ENCODE data around the gene IFNA4.
A peak's percentile ranks its signal among the peaks of the same experiment; 100 is the strongest.
"Not testable (repeated sequence)": the region's sequence is repeated elsewhere in the genome, so short reads cannot be mapped to it uniquely, and the experiment has no call there.

Gene IFNA4

DNA sequence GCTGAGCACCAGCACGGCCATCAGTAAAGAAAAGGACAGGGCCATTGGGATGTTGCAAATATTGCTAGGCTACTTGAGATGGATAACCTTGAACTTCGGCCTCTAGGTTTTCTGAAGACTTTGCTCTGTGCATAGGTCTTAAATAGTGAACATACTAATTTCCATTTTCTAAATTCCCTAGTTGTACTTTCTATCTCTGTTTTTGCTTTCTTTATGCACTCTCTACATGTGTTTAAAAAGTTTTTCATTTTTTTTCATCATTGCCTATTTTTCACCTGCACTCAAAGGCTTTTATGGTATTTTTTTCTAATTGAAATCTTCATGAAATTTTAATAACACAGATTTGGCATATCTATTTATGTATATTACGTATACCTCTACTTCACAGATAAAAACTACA lies at the start of gene IFNA4:
Gene IFNA4 (minus strand): TSS at position 101 of the 400 bp plus-strand sequence. CDS start 56 bp downstream, at position 45.
- not testable (repeated sequence) for H3K4me3 Mint-ChIP-seq; H3K27ac Mint-ChIP-seq; H3K9me3 Mint-ChIP-seq; H3K27me3 Mint-ChIP-seq; H3K4me1 Mint-ChIP-seq (ENCODE audit: low read depth); H3K36me3 Mint-ChIP-seq (ENCODE audit: low read depth)

DNA sequence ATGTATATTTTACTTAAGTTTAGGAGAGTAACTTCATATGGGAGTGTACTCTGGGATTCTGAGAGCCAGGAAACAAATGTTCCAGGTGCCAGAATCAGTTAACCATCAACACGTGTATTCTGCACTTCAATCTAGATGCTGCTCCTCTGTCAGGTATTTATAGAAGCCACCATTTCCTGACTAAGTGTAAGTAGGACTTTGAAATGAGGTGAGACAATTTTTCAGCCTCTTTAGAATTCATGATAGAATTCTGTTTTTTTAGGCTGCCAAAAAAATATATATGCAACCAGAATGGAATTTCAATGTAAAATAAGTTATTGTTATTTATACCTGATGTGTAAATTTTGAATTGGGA lies 49.0 kb upstream of the IFNA4 start:
- not testable (repeated sequence) for H3K4me3 Mint-ChIP-seq

DNA sequence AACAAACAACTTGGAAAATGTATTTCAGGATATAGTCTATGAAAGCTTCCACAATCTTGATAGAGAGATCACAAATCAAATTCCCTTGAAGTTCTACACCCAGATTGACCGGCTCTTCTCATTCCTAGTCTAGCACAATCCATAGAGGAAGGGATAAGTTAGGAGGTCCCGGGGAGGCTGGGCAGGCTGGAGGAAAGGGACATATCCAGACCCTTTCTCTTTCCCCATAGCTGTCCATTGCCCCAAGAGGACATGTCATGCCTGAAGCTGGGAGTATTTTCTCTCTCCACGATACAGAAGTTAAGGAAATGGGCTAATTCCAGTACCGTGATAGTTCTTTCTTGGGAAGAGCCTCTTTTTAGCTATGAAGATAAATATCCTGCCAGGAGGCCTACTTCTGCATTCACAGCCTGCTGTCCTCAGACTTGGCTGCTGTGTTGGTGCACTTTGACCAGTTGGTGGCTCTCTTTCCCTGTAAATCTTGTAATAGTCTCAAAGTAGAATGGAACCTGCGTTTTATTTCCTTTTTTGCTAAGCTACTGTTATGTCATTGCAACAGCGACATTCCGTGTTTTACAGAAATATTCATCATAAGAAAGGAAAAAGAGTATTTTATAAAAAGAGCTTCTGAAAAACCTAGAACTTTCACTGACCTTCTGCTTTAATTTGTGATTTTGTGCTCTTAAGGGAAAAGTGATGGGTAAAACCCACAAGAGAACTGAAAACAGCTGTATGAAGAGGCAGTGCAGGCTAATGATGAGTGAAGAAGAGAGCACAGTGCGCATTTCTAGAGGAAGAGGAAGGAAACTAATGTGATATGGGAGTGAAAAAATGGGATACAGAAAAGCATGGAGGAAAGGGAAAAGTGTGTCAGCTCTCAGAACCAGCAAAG lies 48.3 kb upstream of the IFNA4 start:
- H3K27me3 Mint-ChIP-seq; H3K36me3 Mint-ChIP-seq (ENCODE audit: low read depth); H3K9me3 Mint-ChIP-seq; H3K27ac Mint-ChIP-seq: not testable (repeated sequence)
- Mint-ChIP-seq H3K4me1 (ENCODE audit: low read depth) (peaks cover 11% of the 10 kb centered on the region), H3K4me3 (peak overlapping the region; percentile 0)

More for the DNA sequence above, 49.0 kb upstream of the IFNA4 start:
- not testable (repeated sequence) for H3K27me3 Mint-ChIP-seq; H3K27ac Mint-ChIP-seq; H3K36me3 Mint-ChIP-seq (ENCODE audit: low read depth); H3K9me3 Mint-ChIP-seq
- peaks cover 11% of the 10 kb centered on the region for H3K4me1 Mint-ChIP-seq (ENCODE audit: low read depth)

DNA sequence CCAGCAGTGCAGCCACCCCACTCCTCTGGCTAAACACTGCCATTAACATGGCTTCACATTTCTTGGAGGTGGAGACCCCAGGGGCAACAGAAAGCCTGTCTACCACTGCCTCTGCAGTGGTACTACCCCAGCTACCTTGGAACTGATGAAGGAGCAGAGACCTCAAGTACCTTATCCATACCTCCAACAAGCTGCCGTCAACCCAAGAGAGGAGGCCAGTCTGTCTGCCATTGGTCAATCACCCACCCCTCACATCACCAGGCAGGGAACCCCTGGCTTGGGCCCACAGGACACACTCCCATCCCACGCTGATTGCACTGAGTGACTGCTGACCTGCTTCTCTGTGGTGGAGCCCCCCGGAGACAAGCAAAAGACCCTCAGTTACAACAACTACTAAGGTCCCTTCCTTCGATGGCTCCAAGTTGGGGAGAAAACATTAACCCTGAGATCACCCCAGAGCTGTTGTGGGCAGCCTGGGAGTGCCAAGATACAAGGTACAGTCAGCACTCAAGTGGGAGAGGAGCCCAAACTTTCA lies 46.8 kb upstream of the IFNA4 start:
- Mint-ChIP-seq H3K9me3 (no peaks in the 10 kb centered on the region), H3K4me1 (ENCODE audit: low read depth) (peaks cover 11% of the 10 kb centered on the region), H3K36me3 (ENCODE audit: low read depth) (no peaks in the 10 kb centered on the region), H3K4me3 (no peak overlapping the region), H3K27me3 (peaks cover 2% of the 10 kb centered on the region), H3K27ac (no peak overlapping the region)

DNA sequence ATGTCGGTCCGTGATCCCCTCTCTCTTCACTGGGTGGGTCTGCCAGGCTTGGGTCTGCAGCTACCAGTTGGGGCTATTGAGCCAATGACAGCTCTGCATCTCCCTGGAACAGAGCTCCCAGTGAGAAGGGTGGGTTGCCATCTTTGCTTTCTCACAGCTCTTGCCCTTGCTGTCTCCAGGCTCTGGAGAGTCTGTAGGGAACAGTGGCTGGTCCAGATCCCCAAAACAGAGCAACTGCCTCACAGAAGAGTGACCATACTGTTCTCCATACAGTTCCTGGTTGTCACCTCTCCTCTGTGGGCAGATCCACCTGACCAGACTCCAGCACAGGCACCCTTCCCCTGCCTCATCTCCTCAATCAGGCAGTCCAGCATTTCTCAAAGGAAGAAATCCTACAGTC lies 45.9 kb upstream of the IFNA4 start:
- H3K4me1 Mint-ChIP-seq (ENCODE audit: low read depth): peaks cover 11% of the 10 kb centered on the region
- H3K4me3 Mint-ChIP-seq: no peak overlapping the region
- no peaks in the 10 kb centered on the region for H3K36me3 Mint-ChIP-seq (ENCODE audit: low read depth)
- no peaks in the 10 kb centered on the region for H3K9me3 Mint-ChIP-seq
- H3K27me3 Mint-ChIP-seq: peaks cover 2% of the 10 kb centered on the region
- no peak overlapping the region for H3K27ac Mint-ChIP-seq

DNA sequence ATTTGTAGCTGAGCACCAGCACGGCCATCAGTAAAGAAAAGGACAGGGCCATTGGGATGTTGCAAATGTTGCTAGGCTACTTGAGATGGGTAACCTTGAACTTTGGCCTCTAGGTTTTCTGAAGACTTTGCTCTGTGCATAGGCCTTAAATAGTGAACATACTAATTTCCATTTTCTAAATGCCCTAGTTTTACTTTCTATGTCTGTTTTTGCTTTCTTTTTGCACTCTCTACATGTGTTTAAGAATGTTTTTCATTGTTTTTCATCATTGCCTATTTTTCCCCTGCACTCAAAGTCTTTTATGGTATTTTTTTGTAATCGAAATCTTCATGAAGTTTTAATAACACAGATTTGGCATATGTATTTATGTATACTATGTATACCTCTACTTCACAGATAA lies 40.7 kb upstream of the IFNA4 start, which contains the start of gene IFNA17:
Gene IFNA17 (minus strand): TSS at position 101 of the 400 bp plus-strand sequence. CDS start 49 bp downstream, at position 52.
- Mint-ChIP-seq H3K36me3 (ENCODE audit: low read depth) (no peaks in the 10 kb centered on the region), H3K27me3 (peaks cover 7% of the 10 kb centered on the region), H3K4me3 (no peak within 1 kb of the TSS), H3K27ac (no peak within 1 kb of the TSS), H3K9me3 (no peaks in the 10 kb centered on the region), H3K4me1 (ENCODE audit: low read depth) (no peaks in the 10 kb centered on the region)

DNA sequence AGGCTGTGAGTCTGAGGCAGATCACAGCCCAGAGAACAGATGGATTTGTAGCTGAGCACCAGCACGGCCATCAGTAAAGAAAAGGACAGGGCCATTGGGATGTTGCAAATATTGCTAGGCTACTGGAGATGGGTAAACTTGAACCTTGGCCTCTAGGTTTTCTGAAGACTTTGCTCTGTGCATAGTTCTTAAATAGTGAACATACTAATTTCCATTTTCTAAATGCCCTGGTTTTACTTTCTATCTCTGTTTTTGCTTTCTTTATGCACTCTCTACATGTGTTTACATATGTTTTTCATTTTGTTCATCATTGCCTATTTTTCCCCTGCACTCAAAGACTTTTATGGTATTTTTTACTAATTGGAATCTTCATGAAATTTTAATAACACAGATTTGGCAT lies 29.8 kb upstream of the IFNA4 start, which contains the start of gene IFNA16:
Gene IFNA16 (minus strand): TSS at position 101 of the 400 bp plus-strand sequence. CDS start 6 bp downstream, at position 95.
- H3K27me3 Mint-ChIP-seq: peaks cover 35% of the 10 kb centered on the region
- not testable (repeated sequence) for H3K4me1 Mint-ChIP-seq (ENCODE audit: low read depth); H3K9me3 Mint-ChIP-seq; H3K27ac Mint-ChIP-seq; H3K4me3 Mint-ChIP-seq; H3K36me3 Mint-ChIP-seq (ENCODE audit: low read depth)

DNA sequence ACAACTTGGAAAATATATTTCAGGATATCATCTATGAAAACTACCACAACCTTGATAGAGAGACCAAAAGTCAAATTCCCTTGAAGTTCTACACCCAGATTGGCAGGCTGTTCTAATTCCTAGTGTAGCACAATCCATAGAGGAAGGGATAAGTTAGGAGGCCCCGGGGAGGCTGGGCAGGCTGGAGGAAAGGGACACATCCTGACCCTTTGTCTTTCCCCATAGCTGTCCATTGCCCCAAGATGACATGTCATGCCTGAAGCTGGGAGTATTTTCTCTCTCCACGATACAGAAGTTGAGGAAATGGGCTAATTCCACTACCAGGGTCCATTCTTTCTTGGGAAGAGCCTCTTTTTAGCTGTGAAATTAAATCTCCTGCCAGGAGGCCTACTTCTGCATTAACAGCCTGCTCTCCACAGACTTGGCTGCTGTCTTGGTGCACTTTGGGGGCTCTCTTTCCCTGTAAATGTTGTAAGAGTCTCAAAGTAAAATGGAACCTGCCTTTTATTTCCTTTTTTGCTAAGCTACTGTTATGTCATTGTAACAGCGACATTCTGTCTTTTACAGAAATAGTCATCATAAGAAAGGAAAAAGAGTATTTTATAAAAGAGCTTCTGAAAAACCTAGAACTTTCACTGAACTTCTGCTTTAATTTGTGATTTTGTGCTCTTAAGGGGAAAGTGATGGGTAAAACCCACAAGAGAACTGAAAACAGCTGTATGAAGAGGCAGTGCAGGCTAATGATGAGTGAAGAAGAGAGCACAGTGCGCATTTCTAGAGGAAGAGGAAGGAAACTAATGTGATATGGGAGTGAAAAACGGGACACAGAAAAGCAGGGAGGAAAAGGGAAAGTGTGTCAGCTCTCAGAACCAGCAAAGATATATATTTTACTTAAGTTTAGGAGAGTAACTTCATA lies 26.3 kb upstream of the IFNA4 start:
- not testable (repeated sequence) for H3K36me3 Mint-ChIP-seq (ENCODE audit: low read depth); H3K27ac Mint-ChIP-seq; H3K9me3 Mint-ChIP-seq; H3K4me1 Mint-ChIP-seq (ENCODE audit: low read depth)
- H3K27me3 Mint-ChIP-seq: peaks cover 13% of the 10 kb centered on the region
- H3K4me3 Mint-ChIP-seq: peak overlapping the region; percentile 3

DNA sequence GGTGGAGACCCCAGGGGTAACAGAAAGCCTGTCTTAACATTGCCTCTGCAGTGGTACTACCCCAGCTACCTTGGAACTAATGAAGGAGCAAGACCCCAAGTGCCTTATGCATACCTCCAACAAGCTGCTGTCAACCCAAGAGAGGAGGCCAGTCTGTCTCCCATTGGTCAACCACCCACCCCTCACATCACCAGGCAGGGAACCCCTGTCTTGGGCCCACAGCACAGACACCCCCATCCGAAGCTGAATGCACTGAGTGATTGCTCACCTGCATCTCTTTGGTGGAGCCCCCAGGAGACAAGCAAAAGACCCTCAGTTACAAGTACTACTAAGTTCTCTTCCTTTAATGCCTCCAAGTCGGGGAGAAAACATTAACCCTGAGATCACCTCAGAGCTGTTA lies 24.8 kb upstream of the IFNA4 start:
- not testable (repeated sequence) for H3K27me3 Mint-ChIP-seq

DNA sequence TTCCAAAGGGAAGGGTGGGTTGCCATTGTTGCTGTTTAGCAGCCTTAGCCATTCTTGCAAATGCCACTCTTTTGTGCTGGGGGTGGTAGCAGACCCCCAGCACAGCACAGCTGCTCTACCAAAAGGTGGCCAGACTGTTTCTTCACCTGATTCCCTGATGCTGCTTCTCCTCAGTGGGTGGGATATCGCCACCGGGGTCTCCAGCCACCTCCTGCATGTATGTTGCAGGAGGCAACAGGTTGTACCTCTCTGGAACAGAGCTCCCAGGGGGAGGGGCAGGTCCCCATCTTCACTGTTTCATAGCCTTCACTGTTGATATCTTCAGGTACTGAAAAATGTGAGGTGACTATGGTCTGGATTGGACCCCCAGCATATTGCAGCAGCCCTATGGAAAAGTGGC lies 23.4 kb upstream of the IFNA4 start:
- not testable (repeated sequence) for H3K36me3 Mint-ChIP-seq (ENCODE audit: low read depth); H3K27me3 Mint-ChIP-seq; H3K4me3 Mint-ChIP-seq; H3K9me3 Mint-ChIP-seq; H3K27ac Mint-ChIP-seq; H3K4me1 Mint-ChIP-seq (ENCODE audit: low read depth)

More for the DNA sequence above, 24.8 kb upstream of the IFNA4 start:
- H3K9me3 Mint-ChIP-seq; H3K36me3 Mint-ChIP-seq (ENCODE audit: low read depth); H3K4me3 Mint-ChIP-seq; H3K27ac Mint-ChIP-seq; H3K4me1 Mint-ChIP-seq (ENCODE audit: low read depth): not testable (repeated sequence)

DNA sequence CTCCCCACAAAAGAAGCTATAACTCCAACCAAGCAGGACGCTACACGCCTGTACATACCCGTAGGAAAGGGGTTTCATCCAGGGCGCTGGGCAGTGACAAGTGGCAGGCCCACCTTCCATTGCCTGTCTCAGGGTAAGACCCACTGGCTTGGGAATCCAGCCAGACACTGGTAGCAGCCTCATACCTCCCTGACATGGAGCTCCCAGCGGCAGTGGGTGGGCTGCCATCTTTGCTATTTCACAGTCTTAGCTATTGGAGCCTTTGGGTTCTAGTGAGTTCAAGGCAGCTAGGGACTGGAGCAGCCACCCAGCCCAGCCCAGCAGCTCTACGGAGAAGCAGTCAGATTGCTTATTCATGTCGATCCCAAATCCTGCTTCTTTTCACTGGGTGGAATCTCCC lies 22.9 kb upstream of the IFNA4 start:
- Mint-ChIP-seq H3K27ac (no peak overlapping the region), H3K4me1 (ENCODE audit: low read depth) (peaks cover 6% of the 10 kb centered on the region), H3K27me3 (peaks cover 7% of the 10 kb centered on the region), H3K36me3 (ENCODE audit: low read depth) (no peaks in the 10 kb centered on the region), H3K9me3 (no peaks in the 10 kb centered on the region), H3K4me3 (no peak overlapping the region)

DNA sequence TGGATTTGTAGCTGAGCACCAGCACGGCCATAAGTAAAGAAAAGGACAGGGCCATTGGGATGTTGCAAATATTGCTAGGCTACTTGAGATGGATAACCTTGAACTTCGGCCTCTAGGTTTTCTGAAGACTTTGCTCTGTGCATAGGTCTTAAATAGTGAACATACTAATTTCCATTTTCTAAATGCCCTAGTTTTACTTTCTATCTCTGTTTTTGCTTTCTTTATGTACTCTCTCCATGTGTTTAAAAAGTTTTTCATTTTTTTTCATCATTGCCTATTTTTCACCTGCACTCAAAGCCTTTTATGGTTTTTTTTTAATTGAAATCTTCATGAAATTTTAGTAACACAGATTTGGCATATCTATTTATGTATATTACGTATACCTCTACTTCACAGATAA lies 19.7 kb upstream of the IFNA4 start, which contains the start of gene IFNA10:
Gene IFNA10 (minus strand): TSS at position 101 of the 400 bp plus-strand sequence. CDS start 46 bp downstream, at position 55.
- H3K36me3 Mint-ChIP-seq (ENCODE audit: low read depth); H3K4me1 Mint-ChIP-seq (ENCODE audit: low read depth); H3K27ac Mint-ChIP-seq; H3K9me3 Mint-ChIP-seq; H3K4me3 Mint-ChIP-seq: not testable (repeated sequence)
- peaks cover 17% of the 10 kb centered on the region for H3K27me3 Mint-ChIP-seq

DNA sequence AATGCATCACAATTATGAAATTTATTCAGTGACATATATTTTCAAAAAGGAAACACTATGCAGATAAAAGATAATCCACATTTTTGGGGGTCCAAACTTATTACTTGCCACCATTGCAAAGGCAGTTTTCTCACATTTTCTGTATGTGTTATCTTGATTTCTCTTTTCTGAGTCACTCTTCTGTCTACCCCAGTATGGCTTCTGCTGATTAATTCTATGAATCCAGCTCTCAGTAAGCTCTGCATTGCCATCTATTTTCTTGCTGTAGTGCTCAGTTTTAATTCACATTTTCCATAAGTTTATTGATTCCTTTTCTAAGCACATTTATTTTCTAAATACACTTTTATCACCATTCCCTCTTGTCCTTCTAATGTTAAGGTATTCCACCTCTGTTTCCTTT lies 17.8 kb upstream of the IFNA4 start:
- Mint-ChIP-seq H3K9me3 (no peaks in the 10 kb centered on the region), H3K36me3 (ENCODE audit: low read depth) (no peaks in the 10 kb centered on the region), H3K4me3 (no peak overlapping the region), H3K27me3 (peaks cover 21% of the 10 kb centered on the region), H3K4me1 (ENCODE audit: low read depth) (peaks cover 13% of the 10 kb centered on the region), H3K27ac (no peak overlapping the region)

DNA sequence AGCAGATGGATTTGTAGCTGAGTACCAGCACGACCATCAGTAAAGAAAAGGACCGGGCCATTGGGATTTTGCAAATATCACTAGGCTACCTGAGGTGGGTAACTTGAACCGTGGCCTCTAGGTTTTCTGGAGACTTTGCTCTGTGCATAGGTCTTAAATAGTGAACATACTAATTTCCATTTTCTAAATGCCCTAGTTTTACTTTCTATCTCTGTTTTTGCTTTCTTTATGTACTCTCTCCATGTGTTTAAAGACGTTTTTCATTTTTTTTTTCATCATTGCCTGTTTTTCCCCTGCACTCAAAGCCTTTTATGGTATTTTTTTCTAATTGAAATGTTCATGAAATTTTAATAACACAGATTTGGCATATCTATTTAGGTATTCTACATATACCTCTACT lies 14.7 kb upstream of the IFNA4 start, which contains the start of gene IFNA7:
Gene IFNA7 (minus strand): TSS at position 101 of the 400 bp plus-strand sequence. CDS start 40 bp downstream, at position 61.
- H3K9me3 Mint-ChIP-seq; H3K4me3 Mint-ChIP-seq; H3K36me3 Mint-ChIP-seq (ENCODE audit: low read depth): not testable (repeated sequence)
- Mint-ChIP-seq H3K4me1 (ENCODE audit: low read depth) (peaks cover 13% of the 10 kb centered on the region), H3K27ac (peak within 1 kb of the TSS; percentile 49), H3K27me3 (peaks cover 21% of the 10 kb centered on the region)
